MM.1S (cell line): ENCODE measurements around the gene ZNF362.

Experiments used
- DNase-seq: peaks from one replicate; pipeline ENCODE4 v3.0.0-alpha.2; 2015
- H2AFZ ChIP-seq: fragments of 300-600 bp; sonication (generic); 2 replicates; pipeline ENCODE4 v1.6.0; 2016; ENCODE audit warnings: antibody characterized with exemption, low read length
- H3F3A ChIP-seq: fragments of 300-600 bp; sonication (generic); 2 replicates; pipeline ENCODE4 v1.6.1; 2016; ENCODE audit warnings: mild to moderate bottlenecking, antibody characterized with exemption, low read length, moderate library complexity, mixed read lengths; ENCODE audit not compliant: insufficient read depth
- H3K27ac ChIP-seq: fragments of 300-600 bp; sonication (generic); 2 replicates; pipeline ENCODE4 v1.5.1; 2016; ENCODE audit warnings: mild to moderate bottlenecking, low read length
- H3K27me3 ChIP-seq: fragments of 300-600 bp; sonication (generic); replicated peaks from 2 replicates; pipeline ENCODE4 v1.6.0; 2016; ENCODE audit warnings: low read length; ENCODE audit not compliant: insufficient read depth
- H3K36me3 ChIP-seq: fragments of 300-600 bp; sonication (generic); replicated peaks from 2 replicates; pipeline ENCODE4 v1.6.1; 2016; ENCODE audit warnings: mild to moderate bottlenecking, low read length, mixed read lengths; ENCODE audit not compliant: insufficient read depth
- H3K4me1 ChIP-seq: fragments of 300-600 bp; sonication (generic); 2 replicates; pipeline ENCODE4 v1.6.1; 2016; ENCODE audit warnings: low read length, mixed read lengths
- H3K4me2 ChIP-seq: fragments of 300-600 bp; sonication (generic); 2 replicates; pipeline ENCODE4 v1.6.0; 2016; ENCODE audit warnings: low read depth, low read length
- H3K4me3 ChIP-seq: fragments of 300-600 bp; sonication (generic); 2 replicates; pipeline ENCODE4 v1.5.1; 2016; ENCODE audit warnings: low read length, mixed read lengths
- H3K79me2 ChIP-seq: fragments of 300-600 bp; sonication (generic); 2 replicates; pipeline ENCODE4 v1.6.1; 2016; ENCODE audit warnings: mixed run types, low read length, mixed read lengths
- H3K9ac ChIP-seq: fragments of 300-600 bp; sonication (generic); 2 replicates; pipeline ENCODE4 v1.6.1; 2016; ENCODE audit warnings: low read length, mixed read lengths
- H3K9me2 ChIP-seq: fragments of 300-600 bp; sonication (generic); replicated peaks from 2 replicates; pipeline ENCODE4 v1.6.1; 2016; ENCODE audit warnings: mild to moderate bottlenecking, low read length, mixed read lengths; ENCODE audit not compliant: insufficient read depth
- H3K9me3 ChIP-seq: fragments of 300-600 bp; sonication (generic); replicated peaks from 2 replicates; pipeline ENCODE4 v1.6.1; 2016; ENCODE audit warnings: mild to moderate bottlenecking, low read length, mixed read lengths; ENCODE audit not compliant: insufficient read depth
- H4K20me1 ChIP-seq: fragments of 300-600 bp; sonication (generic); 2 replicates; pipeline ENCODE4 v1.6.1; 2016; ENCODE audit warnings: mild to moderate bottlenecking, low read length, moderate library complexity, mixed read lengths; ENCODE audit not compliant: insufficient read depth
- EZH2 ChIP-seq: fragments of 300-600 bp; sonication (generic); optimal IDR thresholded peaks from 2 replicates; pipeline ENCODE3; 2017; ENCODE audit warnings: low read depth, mild to moderate bottlenecking, antibody characterized with exemption, low read length, mixed read lengths
- EZH2phosphoT487 ChIP-seq: fragments of 300-600 bp; sonication (generic); IDR thresholded peaks from 2 replicates; pipeline ENCODE4 v1.6.1; 2018; ENCODE audit warnings: antibody characterized with exemption, low read length
- TF ChIP-seq, protein P1 (sequence below): fragments of 300-600 bp; sonication (generic); IDR thresholded peaks from 2 replicates; pipeline ENCODE4 v1.5.1; 2016; ENCODE audit warnings: antibody characterized with exemption, low read length, mixed read lengths

Gene ZNF362

DNA sequence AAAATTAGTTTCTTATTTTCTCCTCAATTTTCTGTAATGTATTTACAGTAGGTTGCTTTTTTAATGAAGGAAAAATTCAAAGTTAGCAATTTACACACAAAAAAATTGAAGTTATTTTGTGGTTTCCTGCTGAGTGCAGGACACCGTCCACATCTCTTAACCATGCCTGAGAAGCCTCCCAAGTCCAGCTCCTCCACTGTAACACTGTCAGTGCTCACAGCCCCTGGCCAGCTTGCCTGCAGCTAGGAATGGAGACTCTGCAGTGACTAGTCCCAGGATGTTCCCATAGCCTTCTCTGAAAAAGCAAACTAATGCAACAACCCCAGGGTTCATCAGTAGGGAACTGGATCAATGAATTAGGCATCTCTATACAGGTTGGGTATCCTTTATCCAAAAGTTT is 61.1 kb downstream of the ZNF362 start:
- Histone ChIP-seq H3F3A (no peaks in the 10 kb centered on the region), H3K9me3 (no peaks in the 10 kb centered on the region), H3K9ac (no peak overlapping the region), H3K4me1 (no peaks in the 10 kb centered on the region), H3K4me2 (no peak overlapping the region), H3K27me3 (no peaks in the 10 kb centered on the region), H3K4me3 (no peak overlapping the region), H4K20me1 (no peaks in the 10 kb centered on the region), H3K79me2 (no peaks in the 10 kb centered on the region), H3K36me3 (no peaks in the 10 kb centered on the region), H3K9me2 (no peaks in the 10 kb centered on the region), H3K27ac (no peak overlapping the region), H2AFZ (no peak overlapping the region)
- DNase-seq: no peak
- TF ChIP-seq, protein P1, sequence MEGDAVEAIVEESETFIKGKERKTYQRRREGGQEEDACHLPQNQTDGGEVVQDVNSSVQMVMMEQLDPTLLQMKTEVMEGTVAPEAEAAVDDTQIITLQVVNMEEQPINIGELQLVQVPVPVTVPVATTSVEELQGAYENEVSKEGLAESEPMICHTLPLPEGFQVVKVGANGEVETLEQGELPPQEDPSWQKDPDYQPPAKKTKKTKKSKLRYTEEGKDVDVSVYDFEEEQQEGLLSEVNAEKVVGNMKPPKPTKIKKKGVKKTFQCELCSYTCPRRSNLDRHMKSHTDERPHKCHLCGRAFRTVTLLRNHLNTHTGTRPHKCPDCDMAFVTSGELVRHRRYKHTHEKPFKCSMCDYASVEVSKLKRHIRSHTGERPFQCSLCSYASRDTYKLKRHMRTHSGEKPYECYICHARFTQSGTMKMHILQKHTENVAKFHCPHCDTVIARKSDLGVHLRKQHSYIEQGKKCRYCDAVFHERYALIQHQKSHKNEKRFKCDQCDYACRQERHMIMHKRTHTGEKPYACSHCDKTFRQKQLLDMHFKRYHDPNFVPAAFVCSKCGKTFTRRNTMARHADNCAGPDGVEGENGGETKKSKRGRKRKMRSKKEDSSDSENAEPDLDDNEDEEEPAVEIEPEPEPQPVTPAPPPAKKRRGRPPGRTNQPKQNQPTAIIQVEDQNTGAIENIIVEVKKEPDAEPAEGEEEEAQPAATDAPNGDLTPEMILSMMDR: no peak
- TF ChIP-seq EZH2phosphoT487 (no peak), EZH2 (no peak)

DNA sequence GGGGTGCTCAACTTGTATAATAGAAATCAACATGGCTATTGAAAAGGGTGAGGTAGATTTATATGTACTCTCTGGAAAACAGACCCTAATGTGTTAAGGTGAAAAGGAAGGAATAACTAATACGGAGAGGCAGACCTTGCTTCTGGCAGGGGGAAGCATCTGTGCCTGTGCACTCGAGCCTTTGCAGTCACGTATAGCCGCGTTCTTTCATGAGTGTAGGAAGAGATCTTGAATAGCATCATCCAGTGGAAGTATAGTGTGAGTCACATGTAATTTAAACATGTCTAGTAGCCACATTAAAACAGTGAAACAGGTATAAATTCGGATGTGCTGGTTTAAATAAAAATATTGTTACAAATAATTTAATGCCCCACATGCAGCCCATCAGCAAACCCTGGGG is 61.7 kb downstream of the ZNF362 start:
- TF ChIP-seq, protein P1: no peak
- TF ChIP-seq EZH2 (no peak), EZH2phosphoT487 (no peak)
- no peak overlapping the region for H2AFZ ChIP-seq
- no peak for DNase-seq
- H3K4me1 ChIP-seq: no peaks in the 10 kb centered on the region
- no peak overlapping the region for H3K4me2 ChIP-seq
- H3K9me3 ChIP-seq: no peaks in the 10 kb centered on the region
- H3K27me3 ChIP-seq: no peaks in the 10 kb centered on the region
- H3K9ac ChIP-seq: no peak overlapping the region
- no peaks in the 10 kb centered on the region for H3K79me2 ChIP-seq
- H3K9me2 ChIP-seq: no peaks in the 10 kb centered on the region
- no peak overlapping the region for H3K4me3 ChIP-seq
- no peaks in the 10 kb centered on the region for H4K20me1 ChIP-seq
- H3K27ac ChIP-seq: no peak overlapping the region
- no peaks in the 10 kb centered on the region for H3F3A ChIP-seq
- H3K36me3 ChIP-seq: no peaks in the 10 kb centered on the region

DNA sequence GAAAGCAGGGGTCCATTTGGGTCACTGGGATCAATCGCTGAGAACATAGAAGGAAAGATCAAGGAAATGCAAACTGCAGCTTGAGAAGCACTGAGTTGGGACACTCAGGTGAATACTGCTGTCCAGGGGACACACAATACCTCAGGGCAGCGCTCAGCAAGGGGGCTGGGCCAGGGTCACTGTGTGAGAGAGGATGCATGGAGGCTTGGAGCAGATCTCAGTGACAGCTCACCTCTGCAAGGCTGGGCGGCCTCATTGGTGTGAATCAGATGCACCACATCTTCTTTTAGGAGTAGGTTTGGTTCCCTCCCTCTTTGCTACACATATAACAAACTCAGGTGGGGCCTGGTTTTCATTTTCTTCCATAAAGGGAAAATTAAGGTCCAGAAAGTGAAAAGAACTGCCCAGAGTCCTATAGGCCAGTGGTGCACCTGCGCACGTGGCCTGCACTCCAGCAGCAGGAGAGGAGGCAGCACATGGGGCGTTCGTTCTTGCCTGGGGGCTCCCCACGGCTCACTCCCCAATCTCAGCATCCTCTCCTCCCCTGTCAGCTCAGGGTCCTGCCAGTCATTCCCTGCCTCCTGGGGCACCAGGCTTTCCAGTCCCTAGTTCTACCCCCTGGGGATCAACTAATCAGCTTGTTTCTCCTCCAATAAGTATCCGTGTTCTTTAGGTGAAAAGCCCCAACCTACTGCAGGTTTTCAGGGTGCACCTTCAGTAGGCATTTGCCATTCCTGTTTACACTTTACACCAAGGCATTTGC is 63.1 kb downstream of the ZNF362 start:
- H4K20me1 ChIP-seq: no peaks in the 10 kb centered on the region
- TF ChIP-seq EZH2 (no peak), EZH2phosphoT487 (no peak)
- TF ChIP-seq, protein P1: no peak
- no peak for DNase-seq

More for the DNA sequence above, 63.1 kb downstream of the ZNF362 start:
- Histone ChIP-seq H3K9me3 (no peaks in the 10 kb centered on the region), H3K9ac (no peak overlapping the region), H3K79me2 (no peaks in the 10 kb centered on the region), H3K4me1 (no peaks in the 10 kb centered on the region), H3K27ac (no peak overlapping the region), H3F3A (no peaks in the 10 kb centered on the region), H3K9me2 (no peaks in the 10 kb centered on the region), H3K4me3 (no peak overlapping the region), H3K27me3 (no peaks in the 10 kb centered on the region), H3K36me3 (no peaks in the 10 kb centered on the region), H2AFZ (no peak overlapping the region), H3K4me2 (no peak overlapping the region)
